ENCODE measurements around the gene CHST12. TPM values are rescaled to one million over a fixed set of nuclear protein-coding genes. Genes with fewer than 3 reads are reported as not detected.

CHST12 gene
- total RNA-seq, 1 donor from 2014 or later = 27.3 TPM

GRCh38 chr7:2409745-2410414 is 6.5 kb downstream of the CHST12 start:
- peaks cover 7% of the 10 kb centered on the region for H3K9me3 Mint-ChIP-seq (ENCODE audit: unreplicated experiment)
- TF ChIP-seq, protein P1, sequence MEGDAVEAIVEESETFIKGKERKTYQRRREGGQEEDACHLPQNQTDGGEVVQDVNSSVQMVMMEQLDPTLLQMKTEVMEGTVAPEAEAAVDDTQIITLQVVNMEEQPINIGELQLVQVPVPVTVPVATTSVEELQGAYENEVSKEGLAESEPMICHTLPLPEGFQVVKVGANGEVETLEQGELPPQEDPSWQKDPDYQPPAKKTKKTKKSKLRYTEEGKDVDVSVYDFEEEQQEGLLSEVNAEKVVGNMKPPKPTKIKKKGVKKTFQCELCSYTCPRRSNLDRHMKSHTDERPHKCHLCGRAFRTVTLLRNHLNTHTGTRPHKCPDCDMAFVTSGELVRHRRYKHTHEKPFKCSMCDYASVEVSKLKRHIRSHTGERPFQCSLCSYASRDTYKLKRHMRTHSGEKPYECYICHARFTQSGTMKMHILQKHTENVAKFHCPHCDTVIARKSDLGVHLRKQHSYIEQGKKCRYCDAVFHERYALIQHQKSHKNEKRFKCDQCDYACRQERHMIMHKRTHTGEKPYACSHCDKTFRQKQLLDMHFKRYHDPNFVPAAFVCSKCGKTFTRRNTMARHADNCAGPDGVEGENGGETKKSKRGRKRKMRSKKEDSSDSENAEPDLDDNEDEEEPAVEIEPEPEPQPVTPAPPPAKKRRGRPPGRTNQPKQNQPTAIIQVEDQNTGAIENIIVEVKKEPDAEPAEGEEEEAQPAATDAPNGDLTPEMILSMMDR (IDR thresholded peaks at IDR 0.05; ENCODE audit: partially characterized antibody, unreplicated experiment) = no peak
- no peak for DNase-seq
- peak overlapping the region; percentile 4 for H3K27ac Mint-ChIP-seq (ENCODE audit: unreplicated experiment)
- H3K27me3 Mint-ChIP-seq (ENCODE audit: unreplicated experiment) = peaks cover 10% of the 10 kb centered on the region
- peaks cover 31% of the 10 kb centered on the region for H3K4me1 Mint-ChIP-seq (ENCODE audit: low read depth, unreplicated experiment)
- no peaks in the 10 kb centered on the region for H3K36me3 Mint-ChIP-seq (ENCODE audit: unreplicated experiment)
- peak overlapping the region; percentile 5 for H3K4me3 Mint-ChIP-seq (ENCODE audit: unreplicated experiment)

- Mint-ChIP-seq H3K4me1 (ENCODE audit: low read depth, unreplicated experiment) (peaks cover 22% of the 10 kb centered on the region), H3K27ac (ENCODE audit: unreplicated experiment) (no peak overlapping the region), H3K9me3 (ENCODE audit: unreplicated experiment) (peaks cover 4% of the 10 kb centered on the region), H3K4me3 (ENCODE audit: unreplicated experiment) (no peak overlapping the region), H3K36me3 (ENCODE audit: unreplicated experiment) (no peaks in the 10 kb centered on the region), H3K27me3 (ENCODE audit: unreplicated experiment) (peaks cover 8% of the 10 kb centered on the region)
- no peak for DNase-seq
- TF ChIP-seq, protein P1 (IDR thresholded peaks at IDR 0.05; ENCODE audit: partially characterized antibody, unreplicated experiment) = no peak
These were observed 7.6 kb downstream of the CHST12 start for GRCh38 chr7:2411049-2411448.

DNA sequence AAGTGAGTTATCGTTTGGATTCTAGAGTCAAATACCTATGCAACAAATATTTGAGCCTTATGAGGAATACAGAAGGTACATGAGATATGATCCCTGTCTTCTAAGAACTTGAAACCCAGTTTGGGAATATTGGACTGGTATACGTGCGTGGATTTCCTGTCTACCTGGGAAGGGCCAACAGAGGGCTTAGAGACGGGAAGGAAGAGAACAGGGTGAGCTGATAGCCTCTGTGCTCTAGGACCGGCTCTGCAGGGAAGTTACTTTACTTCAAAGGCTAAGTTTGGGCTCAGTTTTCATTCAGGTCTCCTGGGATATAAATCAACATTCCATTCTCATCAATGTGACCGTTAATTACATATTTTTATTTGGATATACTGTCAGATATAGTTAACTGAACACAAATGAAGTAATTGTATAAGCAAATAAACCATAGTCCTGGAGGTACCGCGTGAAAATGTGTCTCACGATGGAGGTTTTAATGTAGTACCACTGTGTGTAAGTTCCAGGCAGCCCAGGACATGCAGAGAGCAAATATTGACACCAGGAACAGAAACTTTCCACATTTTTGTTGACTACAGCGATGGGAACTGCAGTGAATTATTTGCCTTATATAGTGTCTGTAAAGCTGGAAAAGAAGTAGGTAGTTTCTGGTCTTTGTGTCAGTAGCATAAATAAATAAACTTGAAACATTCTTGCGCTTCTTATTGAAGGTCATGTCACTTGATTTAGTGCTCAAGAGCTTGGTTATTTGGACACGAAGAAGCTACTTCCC is 8.6 kb downstream of the CHST12 start:
- no peaks in the 10 kb centered on the region for H3K36me3 Mint-ChIP-seq (ENCODE audit: unreplicated experiment)
- no peak for DNase-seq
- no peak overlapping the region for H3K27ac Mint-ChIP-seq (ENCODE audit: unreplicated experiment)
- H3K9me3 Mint-ChIP-seq (ENCODE audit: unreplicated experiment) = peaks cover 4% of the 10 kb centered on the region
- peaks cover 4% of the 10 kb centered on the region for H3K27me3 Mint-ChIP-seq (ENCODE audit: unreplicated experiment)
- TF ChIP-seq, protein P1 (IDR thresholded peaks at IDR 0.05; ENCODE audit: partially characterized antibody, unreplicated experiment) = no peak
- H3K4me3 Mint-ChIP-seq (ENCODE audit: unreplicated experiment) = no peak overlapping the region
- H3K4me1 Mint-ChIP-seq (ENCODE audit: low read depth, unreplicated experiment) = peaks cover 15% of the 10 kb centered on the region

- no peak for DNase-seq
- Mint-ChIP-seq H3K36me3 (ENCODE audit: unreplicated experiment) (no peaks in the 10 kb centered on the region), H3K27ac (ENCODE audit: unreplicated experiment) (no peak overlapping the region), H3K4me1 (ENCODE audit: low read depth, unreplicated experiment) (peaks cover 14% of the 10 kb centered on the region), H3K27me3 (ENCODE audit: unreplicated experiment) (peaks cover 4% of the 10 kb centered on the region), H3K4me3 (ENCODE audit: unreplicated experiment) (no peak overlapping the region), H3K9me3 (ENCODE audit: unreplicated experiment) (peaks cover 4% of the 10 kb centered on the region)
- TF ChIP-seq, protein P1 (IDR thresholded peaks at IDR 0.05; ENCODE audit: partially characterized antibody, unreplicated experiment) = no peak
These were observed 9.3 kb downstream of the CHST12 start for GRCh38 chr7:2412587-2413201.

All from glutamatergic neuron (in vitro differentiated cells).